HG02973 (cell line): Measurements from ENCODE around the gene DPF3.

Experiments used
- ATAC-seq: cut with Tn5 transposase; IDR thresholded peaks from one replicate; pipeline ENCODE4 v1.9.1; 2021; ENCODE audit warnings: moderate library complexity; ENCODE audit not compliant: unreplicated experiment

Gene DPF3

DNA sequence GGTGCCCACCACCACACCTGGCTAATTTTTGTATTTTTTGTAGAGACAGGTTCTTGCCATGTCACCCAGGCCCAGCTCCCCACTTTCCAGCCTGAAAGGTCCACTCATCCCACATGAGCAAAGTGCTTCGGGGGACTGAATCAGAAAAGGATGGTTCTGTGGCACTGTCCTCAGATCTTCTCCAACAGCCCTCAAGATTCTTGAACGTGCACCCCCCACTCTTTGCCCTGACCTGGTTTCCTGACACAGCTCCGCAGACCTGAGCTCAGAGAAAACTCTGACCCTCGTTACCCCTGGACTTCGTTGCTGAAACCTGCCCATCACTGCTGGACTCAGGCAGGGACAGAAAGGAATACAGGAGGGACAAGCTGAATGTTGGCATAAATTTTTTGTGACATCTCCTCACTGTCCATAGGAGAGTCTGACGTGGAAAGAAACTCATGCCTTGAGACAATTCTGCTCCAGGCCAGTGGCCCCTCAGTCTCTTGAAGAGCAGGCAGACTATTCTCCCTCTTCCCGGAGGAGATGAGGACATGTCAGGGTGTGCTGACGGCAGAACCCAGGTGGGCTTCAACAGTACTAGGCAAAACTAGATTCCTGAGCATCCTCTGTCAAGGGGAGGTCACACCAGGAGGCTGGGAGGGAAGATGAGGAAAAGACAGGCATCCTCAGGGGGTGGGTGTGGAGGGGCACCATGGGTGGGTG is 149.3 kb downstream of the DPF3 start:
- ATAC-seq = no peak

GRCh38 chr14:72743626-72744025 is 150.3 kb downstream of the DPF3 start:
- ATAC-seq = no peak

- ATAC-seq = no peak
Measured at GRCh38 chr14:72742838-72743195, 151.1 kb downstream of the DPF3 start.

- ATAC-seq = no peak
Measured at GRCh38 chr14:72742118-72742837, 151.6 kb downstream of the DPF3 start.

DNA sequence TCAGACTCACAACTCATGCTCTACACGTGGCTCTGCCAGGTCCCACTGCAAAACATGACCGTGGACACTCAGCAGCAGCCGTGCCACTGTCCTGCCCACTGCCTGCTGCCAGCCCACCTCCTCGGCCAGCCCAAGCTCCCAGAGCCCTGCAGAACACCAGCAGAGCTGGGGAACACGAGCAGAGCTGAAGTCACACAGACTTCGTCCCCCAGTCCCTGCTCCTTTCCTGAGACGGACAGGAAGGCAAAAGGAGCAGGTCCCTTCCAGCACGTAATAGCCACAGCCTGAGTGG is 152.1 kb downstream of the DPF3 start:
- ATAC-seq = no peak

GRCh38 chr14:72740966-72741825 is 152.7 kb downstream of the DPF3 start:
- ATAC-seq = no peak

GRCh38 chr14:72740504-72740961 is 153.4 kb downstream of the DPF3 start:
- no peak for ATAC-seq

- ATAC-seq = no peak
Measured at GRCh38 chr14:72739446-72740405, 154.2 kb downstream of the DPF3 start.

DNA sequence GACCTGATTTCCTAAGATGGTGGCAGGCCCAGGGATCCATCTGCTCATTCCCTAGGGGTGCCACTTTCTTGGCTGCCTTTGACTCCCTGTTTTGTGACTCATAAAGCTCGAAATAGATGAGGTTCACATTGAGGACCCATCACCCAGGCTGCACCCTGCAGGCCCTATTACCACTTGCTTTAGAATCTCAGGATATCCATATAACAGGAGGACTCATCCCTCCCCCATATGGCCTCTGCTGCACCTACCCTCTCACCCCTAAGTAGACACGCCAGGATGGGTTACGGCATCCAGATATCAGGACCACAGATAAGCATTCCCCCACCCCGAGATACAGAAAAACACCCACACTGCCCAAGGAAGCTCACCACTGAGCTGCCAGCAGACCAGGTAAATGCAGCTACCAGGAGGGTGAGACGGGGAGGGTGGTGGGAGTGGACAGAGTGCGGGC is 155.7 kb downstream of the DPF3 start:
- no peak for ATAC-seq

- no peak for ATAC-seq
Measured at GRCh38 chr14:72737560-72737943, 156.3 kb downstream of the DPF3 start.

DNA sequence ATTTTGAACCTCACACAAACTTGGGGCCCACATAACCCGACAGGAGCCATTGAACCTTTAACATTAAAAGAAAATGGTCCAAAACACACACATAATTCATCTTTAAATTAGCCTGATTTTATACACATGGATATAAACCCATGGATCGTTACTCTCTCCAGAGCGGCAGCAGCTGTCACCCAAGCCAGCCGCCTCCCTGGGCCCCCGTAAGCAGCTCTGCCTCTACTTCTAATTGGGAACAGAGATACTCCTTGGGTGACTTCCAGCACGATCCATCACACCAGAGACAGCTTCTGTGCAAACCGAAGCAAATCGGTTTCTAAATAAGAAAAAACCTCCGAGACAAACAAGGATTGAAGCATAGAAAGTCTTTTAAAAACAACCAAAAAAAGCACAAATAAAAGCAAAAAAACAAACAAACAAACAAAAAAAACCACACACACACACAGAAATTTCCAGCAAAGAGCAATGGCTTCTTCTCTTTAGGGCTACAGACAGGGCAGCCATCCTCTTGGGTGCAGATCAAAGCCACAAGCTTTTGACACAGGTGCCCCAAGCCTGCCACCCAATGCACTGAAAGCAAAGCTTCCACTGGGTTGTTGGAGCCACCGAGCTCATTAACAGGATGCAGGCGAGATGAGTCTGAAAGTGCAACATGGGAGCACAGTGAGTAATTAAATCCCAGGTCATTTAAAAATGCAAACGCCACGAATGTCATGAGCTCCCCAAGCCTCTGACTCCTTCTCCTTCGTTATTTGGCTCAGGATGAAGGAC is 156.9 kb downstream of the DPF3 start:
- ATAC-seq = no peak

- ATAC-seq = no peak
Measured at GRCh38 chr14:72736308-72736707, 157.6 kb downstream of the DPF3 start.

DNA sequence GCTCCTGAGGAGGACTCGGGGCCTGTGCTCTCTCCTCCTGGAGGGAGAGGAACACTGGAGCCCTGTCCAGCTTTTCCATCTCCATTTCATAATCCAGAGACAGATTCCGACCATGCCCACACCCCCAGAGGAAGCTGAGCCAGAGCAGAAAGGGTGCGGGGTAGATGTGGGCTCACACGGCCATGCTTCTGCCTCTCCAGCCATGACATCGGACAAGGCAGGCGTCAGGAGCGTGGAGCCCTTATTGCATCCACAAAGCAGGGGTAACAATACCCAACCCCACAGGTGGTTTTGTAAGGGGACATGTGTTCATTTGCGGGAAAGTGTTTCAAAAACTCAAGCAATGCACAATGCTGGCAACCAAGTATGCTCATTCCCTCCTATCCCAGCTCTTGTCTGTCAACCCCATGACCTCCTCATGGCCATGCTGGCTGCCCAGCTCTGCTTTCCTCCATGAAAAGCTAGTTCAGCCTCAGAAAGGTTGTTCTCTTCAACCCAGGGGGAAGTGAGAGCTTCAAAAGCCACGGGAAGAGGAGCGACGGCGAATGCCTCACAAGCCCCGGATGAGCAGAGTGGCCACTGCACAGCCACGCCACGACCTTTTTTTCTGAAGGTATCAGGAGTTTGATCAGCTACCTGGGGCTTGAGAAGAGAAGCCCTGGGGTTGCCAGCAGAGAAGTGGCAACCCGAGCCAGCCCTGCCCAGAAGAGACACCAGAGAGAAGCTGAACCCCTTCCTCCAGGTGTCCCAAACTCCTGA is 161.7 kb downstream of the DPF3 start:
- ATAC-seq = no peak

GRCh38 chr14:72731252-72732020 is 162.5 kb downstream of the DPF3 start:
- no peak for ATAC-seq

GRCh38 chr14:72730468-72730867 is 163.4 kb downstream of the DPF3 start:
- no peak for ATAC-seq

- ATAC-seq = no peak
Measured at GRCh38 chr14:72726444-72726843, 167.5 kb downstream of the DPF3 start.

- ATAC-seq = no peak
Measured at GRCh38 chr14:72723858-72724530, 169.9 kb downstream of the DPF3 start.
